ENCODE data around the gene QSOX2.
"Not testable (repeated sequence)": the region's sequence is repeated elsewhere in the genome, so short reads cannot be mapped to it uniquely, and the experiment has no call there.

Gene QSOX2

DNA sequence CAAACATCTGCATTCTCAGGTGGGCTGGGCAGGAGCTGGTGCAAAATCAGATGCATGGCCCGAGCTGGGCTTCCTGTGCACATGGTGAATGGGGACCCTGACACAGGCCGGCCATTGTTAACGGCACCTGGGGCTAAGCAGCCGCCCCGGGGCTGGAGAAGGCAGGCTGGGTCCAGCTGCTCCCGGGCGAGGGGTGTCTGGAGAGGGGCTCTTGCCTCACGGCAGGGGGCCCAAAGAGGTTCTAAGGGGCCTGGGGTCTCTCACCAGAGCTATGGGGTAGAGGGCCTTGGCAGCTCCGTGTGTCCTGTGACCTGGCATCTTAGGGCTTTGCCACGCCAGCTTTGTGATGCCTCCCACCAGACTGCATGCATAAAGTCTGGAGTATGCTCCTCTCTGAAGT lies 5.1 kb upstream of the QSOX2 start:
- no peak for DNase-seq

DNA sequence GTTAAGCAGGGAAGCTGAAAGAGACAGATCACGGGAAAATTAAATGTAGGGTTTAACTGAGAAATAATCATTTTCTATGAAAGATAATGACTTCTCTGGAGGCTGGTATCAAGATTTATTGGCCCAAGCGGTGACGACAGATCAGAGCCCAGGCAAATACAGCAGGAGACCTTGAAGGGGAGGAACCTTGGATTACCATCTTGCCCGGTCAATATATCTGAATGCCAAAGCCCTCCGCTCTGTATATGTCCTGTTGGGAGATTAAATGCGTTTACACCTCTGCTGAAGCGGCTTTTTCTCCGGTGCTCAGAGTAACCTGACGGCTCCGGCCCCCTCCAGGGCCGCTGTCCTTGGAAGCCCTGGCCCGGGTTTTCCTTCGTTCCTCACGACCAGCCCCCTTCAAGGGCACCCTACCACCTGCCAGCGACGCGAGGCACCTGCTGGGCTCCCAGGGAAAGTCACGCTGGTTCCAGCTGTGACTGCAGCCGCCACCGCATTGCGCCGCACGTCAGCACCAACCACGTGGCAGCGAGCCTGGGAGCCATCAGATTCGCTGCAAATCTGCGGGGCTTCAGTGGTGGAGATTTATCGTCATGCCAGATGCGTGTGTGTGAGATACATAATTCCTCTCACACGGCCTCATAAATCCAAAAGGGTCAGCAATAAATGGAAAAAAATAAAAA lies 4.4 kb upstream of the QSOX2 start:
- no peak for DNase-seq

DNA sequence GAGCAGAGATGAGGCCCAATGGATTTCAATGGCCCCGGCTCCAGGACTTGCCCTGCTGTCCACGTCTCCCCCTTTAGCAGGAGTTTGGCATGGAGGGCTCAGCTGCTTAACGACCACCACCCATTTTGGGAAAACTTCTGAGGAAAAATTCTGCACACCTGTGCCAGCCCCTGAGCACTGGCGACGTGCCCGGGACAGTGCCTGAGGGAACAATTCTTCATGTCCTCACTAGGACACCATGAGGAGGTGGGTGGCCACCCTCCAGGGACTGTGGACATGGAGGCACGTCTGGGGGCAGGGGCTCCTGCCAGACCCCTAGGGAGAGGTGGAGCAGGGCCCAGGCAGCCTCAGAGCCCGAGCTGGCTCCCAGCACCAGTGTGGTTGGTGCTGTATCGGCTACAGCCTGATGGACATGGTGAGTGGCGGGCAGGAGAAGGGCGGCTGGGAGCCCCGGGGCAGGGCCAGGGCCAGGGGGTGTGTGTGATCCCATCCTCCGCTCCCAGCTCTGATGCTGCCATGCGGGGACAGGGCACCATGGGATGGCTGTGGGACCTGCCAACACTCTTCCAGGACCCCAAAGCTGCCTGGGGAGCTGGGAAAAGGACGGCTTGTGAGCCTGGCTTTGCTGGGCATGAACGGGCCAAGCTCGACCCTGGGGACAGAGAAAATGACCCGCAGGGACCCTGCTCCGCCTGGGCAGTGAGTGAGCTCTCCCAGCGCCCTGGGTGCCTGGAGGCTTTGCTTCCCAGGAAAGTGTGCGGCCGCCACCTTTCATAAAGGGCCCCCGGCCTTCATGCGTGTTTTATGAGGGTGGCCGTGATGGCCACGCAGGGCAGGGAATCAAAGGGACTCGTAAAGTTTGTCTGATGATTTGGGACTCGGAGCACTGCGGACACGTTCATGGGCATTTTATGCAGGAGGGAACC lies 3.6 kb upstream of the QSOX2 start:
- no peak for DNase-seq

DNA sequence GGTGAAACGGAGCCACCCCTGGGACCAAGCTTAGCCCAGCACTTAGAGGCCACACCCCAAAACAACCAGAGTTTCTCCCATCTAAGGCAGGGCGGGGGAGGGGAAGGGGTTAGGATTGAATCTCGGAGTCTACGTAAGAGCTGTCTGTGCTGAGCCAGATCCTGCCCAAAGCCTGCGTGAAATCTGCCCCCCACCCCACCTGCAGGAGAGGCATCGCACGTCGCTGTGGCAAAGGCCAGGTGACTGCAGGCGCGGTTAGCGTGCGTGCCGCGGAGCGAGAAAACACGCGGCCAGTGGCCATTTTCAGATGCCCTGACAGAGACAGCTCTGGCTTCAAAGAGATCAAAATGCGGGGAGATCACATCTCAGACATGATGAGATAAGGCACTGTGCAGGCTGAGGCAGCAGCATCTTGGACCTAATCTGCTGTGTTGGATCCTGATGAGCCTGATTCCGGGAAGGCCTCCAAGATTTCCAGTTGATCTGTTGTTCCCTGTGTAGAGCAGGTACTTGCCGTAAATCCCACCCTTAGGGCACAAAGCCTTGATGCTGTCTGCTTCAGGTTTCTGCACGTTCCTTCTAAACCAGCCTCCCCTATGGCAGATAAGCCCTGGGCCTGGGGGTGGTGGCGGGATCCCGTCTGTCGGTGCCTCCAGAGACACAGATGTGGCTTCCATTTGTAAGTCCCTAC lies 2.5 kb upstream of the QSOX2 start:
- DNase-seq, result no peak

DNA sequence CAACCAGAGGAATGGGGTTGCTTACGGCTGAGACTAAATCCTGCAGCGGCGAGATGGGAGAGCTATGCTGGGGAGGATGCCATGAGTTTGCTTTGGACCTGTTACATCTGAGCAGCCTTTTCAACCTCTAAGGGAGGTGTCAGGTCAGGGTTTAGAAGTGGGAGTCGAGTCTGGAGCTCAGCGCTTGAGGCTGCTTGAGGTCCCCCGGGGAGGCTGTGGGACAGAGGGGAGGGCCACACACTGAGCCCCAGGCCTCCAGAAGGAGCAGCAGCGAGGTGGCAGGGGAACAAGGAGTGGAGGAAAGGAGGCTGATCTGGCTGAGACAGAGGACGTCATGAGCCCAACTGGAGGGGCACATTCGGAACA lies 1.9 kb upstream of the QSOX2 start:
- DNase-seq, result no peak

DNA sequence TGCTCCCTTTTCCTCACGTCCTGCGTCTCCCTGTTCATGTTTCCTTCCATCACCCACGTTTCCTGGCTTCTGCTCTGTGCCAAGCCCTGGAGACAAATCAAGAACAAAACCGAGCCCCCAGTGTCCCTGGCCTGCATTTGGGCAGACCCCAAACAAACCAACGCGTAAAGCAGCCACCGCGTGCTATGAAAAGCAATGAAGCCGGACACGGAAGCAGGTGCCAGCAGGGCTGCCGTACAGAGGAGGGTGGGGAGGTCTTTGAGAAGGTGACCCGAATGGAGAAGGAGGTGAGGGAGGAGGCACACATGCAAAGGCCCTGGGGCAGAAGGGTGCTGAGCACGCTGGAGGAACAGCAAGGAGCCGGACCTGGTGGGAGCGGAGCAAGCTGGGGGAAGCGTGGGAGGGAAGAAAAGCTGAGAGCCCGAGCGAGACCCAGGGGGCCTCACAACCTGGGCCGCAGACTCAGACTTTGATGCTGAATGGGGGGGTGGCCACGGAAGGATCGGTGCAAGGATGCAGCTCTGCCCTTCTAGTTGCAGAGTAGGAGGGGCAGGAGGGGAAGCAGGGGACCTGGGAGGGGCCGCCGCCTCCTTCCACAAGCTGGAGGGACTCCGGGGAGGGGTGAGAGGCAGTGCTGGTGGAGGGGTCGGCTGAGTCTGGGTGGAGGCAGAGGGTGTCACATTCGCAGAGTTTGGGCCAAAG lies 1.4 kb upstream of the QSOX2 start:
- DNase-seq, result no peak

DNA sequence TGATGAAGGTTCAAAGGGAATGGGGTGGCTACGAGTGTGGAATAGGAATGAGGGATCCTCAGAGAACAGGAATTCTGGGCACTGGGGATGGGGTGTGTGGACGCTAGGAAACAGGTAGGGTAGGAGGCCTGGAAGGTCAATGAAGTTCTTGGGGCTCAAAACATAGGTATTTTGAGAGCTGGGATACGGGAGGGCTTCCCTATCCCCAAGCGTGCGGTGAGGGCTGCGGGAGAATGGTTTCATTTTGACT lies 718 bp downstream of the QSOX2 start:
- no peak for DNase-seq

DNA sequence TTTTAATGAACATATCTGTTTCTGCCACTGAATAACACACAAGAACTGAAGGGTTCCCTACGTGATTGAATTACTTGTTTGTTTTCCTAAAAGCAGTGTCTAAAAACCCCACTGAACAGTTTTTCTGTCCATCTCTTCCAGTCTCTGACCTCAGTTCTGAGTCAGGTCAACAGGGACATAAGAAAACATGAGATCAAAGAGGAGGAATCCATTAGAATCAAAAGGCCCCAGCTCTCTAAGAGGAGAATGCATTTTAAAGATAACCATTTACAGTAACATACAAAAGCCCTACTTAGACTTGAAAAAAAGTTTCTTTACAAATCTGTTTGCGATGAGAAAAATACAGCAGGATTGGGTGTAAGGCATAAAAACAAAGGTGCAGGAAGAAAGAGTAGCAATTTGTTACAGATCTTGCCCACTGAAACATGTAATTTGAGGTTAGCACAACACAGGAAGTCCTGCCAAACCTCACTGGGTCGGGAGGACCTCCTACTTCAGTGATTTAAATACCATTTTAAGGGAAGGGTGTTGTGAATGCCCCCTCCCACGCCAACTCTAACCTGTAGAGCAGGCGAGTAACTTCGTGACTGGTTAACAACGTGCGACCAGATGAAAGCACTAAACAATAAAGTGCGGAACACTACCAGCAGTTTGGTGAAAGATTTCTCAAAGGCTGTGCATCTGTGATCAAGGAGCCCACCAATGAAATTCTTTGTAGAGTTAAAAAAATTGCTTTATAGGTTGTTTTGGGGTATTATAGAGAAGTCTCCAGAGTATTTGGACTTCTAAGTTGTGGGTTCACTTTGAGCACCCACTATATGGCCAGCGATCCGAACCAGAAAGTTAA lies 1.3 kb downstream of the QSOX2 start:
- no peak for DNase-seq

DNA sequence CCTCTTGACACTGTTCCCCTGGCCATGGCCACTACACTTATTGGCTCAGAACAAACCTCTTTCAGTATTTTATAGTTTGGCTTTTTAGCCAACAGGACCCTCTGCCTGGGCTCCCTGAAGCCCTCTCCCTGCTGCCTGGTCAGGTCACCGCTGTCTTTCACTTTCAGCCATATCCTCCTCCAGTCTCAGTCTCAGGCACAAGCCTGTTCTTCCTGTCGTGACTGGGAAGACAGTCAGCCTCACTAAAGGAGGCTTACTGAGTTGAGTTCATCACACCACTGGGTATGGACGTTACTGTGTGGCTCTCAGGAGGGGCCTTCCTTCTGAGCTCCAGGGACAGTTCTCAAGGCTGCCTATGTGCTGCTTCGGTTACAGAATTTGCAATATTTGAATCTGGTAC lies 2.0 kb downstream of the QSOX2 start:
- no peak for DNase-seq

DNA sequence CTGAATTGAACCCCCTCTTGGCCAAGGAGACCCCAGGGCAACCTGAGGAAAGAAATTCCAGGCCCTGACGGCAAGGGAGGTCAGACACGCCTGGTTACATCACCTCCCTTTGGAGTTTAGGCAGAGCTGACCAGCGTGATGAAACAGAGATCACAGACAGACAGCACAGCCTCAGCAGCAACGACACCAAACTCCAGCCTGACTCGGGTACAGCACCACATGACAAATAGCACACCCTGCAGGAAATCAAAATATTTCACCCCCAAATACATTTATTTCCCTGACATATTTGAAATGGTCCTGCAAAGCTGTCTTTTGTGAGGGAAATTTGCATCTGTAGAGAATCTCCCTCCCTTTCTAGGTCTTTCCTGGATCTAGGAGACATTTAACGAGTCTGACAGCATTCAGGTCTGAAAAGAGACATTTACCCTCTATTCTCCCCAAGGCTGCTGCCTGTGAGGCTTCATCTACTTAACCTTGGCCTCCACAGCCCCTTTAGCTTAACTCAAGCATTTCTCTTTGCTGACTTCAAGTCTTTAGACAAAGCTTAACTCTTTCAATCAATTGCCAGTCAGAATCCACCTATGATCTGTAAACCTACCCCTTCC lies 2.6 kb downstream of the QSOX2 start:
- DNase-seq, result no peak

DNA sequence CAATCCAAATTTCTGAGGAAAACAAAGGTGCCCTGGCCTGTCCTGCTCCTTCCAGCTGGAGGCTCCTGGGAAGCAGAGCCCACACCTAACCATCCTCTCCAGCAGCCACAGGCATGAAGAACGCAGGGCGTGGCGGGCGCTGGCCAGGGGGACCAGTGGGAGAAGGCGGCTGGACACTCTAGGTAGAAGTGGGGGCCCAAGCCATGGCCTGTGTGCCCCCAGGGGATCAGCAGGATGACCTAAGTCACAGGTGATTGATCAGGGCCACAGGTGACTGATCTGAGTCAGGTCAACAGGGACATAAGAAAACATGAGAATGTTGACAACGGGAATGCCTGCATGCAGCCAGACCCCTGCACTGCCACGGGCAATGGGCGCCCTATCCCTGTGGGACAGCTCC lies 3.4 kb downstream of the QSOX2 start:
- DNase-seq, result no peak

DNA sequence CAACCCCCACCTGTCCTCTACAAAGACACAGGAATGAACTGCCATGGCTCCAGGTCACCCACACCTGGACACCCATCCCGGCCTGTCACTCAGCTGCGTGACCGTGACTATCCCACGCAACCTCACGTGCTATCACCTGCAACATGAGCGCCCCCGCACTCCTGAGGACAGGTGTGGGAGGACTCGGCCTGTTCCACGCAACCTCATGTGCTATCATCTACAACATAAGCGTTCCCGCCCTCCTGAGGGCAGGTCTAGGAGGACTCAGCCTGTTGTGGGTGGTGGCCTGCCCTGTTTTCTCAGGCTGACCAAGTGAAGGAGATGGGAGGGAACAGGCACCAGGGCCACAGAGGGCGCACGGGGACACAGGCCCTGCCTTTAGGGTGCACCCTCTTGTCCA lies 4.1 kb downstream of the QSOX2 start:
- no peak for DNase-seq

DNA sequence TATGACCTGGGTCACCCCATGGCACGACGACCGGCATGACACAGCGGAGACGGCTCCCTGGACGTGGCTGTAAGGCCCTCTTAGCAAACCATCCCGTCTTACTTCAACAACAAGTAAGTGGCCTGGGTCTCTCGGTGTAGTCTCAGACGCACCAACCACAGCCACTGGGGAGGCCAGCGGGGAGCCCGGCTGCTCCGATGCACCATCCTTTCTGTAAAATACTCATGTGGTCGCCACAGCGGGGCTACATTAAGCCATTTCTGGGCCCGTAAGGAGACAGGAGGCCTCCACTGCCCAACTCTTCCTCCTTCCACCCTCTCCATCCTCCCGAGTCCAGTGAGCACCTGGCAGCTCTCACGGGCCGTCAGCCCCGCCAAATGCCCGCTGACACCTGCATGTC lies 4.7 kb downstream of the QSOX2 start:
- no peak for DNase-seq

DNA sequence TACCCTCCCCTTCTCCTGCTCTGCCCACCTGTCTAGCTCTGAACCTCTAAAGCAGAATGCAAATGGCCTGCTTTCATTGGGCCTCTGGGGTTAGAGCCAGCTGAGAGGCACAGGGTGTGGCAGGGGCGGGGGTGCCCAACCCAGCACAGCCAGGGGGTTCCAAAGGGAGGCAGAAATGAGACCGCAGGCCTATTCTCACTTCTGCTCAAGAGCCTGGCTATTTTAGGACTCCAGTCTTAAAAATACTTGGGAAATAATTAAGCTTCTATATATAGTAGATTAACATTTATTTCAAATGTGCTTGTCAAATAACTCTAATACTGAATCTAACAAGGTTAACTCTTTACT lies 5.7 kb downstream of the QSOX2 start:
- DNase-seq, result no peak

DNA sequence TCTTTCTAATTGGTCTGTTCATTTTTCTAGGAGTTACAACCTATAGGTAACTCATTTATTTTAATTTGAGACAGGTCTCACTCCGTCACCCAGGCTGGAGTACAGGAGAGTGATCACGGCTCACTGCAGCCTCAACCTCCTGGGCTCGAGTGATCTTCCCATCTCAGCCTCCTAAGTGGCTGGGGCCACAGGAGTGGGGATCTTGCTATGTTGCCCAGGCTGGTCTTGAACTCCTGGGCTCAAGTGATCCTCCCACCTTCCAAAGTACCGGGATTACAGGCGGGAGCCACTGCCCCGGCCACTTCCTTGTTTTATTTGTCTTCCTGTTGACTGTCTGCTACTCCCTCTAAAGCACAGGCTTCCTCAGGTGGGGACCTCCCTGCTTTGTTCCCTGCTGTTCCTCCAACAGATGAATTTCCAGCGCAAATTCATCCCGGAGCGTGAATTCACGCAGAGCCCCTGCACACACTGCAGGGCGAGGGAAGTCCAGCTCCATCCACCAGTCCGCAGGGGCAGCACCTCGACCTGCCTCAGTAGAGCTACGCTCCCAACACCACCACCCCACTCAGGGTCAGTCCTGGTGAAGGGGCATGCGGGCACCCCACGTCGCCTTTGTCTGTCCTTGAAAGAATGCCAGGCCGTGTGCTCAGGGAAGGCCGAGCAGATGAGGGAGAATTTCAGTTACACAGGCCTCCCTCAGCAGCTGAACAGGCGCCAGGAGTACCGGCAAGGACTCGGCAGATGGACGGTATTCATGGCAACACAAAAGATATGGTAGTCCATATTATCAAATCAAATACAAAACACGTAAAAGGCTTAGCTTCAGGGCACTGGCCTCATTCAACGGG lies 6.3 kb downstream of the QSOX2 start:
- no peak for DNase-seq

DNA sequence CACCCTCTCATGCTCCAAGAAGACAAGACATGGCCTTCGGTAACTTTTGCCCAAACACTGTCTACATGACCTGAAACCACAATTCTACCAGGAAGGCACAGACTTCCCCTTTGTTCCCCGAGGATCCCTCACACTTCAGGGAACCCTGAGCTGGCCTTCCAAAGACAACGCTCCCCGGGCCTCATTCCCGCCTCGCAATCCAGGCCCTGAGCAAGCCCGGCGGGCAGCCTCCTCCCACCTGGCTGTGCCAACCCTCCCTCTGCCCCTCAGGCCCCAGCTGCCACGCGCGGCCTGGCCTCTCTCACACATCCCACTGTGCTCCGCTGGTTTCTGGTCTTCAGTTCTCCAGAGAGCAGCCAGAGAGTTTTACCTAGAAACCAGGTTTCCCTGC lies 7.3 kb downstream of the QSOX2 start:
- DNase-seq, result no peak

DNA sequence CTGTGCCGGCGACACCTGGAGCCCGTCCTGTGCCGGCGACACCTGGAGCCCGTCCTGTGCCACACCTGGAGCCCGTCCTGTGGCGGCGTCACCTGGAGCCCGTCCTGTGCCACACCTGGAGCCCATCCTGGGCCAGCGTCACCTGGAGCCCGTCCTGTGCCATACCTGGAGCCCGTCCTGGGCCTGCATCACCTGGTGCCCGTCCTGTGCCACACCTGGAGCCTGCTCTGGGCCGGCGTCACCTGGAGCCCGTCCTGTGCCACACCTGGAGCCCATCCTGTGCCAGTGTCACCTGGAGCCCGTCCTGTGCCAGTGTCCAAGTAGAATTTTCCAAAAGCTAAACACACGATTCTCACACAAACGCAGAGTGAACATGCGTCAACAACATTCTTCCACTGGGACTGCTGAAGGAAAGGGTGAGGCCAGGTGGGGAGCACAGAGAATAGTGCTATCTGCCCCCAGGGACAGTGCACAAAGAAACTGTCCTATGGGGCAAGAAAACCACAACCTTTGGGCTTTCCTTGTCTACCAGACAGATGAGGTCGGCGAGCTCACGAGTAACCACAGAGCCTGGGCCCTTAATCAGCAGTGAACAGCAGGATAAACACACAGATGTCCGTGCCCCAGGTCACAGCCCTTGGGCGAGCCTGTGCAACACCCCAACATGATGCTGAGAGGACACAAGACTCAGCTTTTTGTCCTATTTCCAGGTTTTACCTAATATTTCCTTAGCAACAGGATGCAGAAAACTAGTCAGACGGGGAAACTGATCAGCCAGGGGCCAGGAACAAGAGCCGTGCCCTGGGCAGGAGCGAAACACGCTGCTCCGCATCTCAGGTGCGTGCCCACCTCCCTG lies 7.9 kb downstream of the QSOX2 start:
- no peak for DNase-seq

DNA sequence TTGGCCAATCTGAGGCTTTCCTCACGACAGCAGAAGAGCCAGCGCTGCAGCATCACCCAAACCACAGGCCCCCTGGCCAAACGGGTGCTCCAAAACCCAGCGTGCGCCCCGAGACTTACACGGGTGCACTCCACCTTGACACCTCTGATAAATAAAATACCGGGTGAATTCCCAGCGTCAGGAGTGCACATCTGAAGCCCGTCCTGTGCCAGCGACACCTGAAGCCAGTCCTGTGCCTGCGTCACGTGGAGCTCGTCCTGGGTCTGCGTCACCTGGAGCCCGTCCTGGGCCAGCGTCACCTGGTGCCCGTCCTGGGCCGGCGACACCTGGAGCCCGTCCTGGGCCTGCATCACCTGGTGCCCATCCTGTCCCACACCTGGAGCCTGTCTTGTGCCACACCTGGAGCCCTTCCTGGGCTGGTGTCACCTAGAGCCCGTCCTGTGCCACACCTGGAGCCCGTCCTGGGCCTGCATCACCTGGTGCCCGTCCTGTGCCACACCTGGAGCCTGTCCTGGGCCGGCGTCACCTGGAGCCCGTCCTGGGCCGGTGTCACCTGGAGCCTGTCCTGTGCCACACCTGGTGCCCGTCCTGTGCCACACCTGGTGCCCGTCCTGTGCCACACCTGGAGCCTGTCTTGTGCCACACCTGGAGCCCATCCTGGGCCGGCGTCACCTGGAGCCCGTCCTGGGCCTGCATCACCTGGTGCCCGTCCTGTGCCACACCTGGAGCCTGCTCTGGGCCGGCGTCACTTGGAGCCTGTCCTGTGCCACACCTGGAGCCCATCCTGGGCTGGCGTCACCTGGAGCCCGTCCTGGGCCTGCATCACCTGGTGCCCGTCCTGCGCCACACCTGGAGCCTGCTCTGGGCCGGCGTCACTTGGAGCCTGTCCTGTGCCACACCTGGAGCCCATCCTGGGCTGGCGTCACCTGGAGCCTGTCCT lies 8.9 kb downstream of the QSOX2 start:
- DNase-seq, result not testable (repeated sequence)
